IMR-90 (cell line): ENCODE results near the gene CHRNA3. TPM values are rescaled to one million over a fixed set of nuclear protein-coding genes. Genes with fewer than 3 reads are reported as not detected.

Experiments
- ATAC-seq: fragments of 200-7000 bp; cut with Tn5 transposase; 2 replicates; pipeline ENCODE4 v1.9.1; 2020; ENCODE audit warnings: low read depth, mild to moderate bottlenecking, moderate library complexity
- BruUV-seq: library from RNA; stranded (reverse); fragments of 400-500 nt; replicated peaks from 2 replicates; lab custom pipeline; 2021; lab: Mats Ljungman, UMichigan
- CTCF ChIA-PET: fragments of 300-600 bp; formaldehyde crosslinking; extraction: SDS; loops from one replicate; lab custom pipeline; 2021; ENCODE audit warnings: antibody characterized with exemption; lab: Yijun Ruan, JAX
- POLR2A ChIA-PET: fragments of 300-600 bp; sonication (Branson Sonifier 250); formaldehyde crosslinking; loops from one replicate; lab custom pipeline; 2022; ENCODE audit warnings: antibody characterized with exemption; ENCODE audit not compliant: unreplicated experiment; lab: Charles Lee
- DNase-seq: peaks from one replicate; pipeline ENCODE4 v3.0.0; 2013
- H2AFZ ChIP-seq: replicated peaks from 2 replicates; pipeline ENCODE3; 2013; ENCODE audit warnings: low read length, mild to moderate bottlenecking; ENCODE audit not compliant: poor library complexity
- H2AK5ac ChIP-seq: 2 replicates; pipeline ENCODE4 v1.6.1; 2013; ENCODE audit warnings: low read depth, low read length, inconsistent platforms
- H2AK9ac ChIP-seq: replicated peaks from 2 replicates; pipeline ENCODE3; 2013; ENCODE audit warnings: mild to moderate bottlenecking, low read depth, low read length, moderate library complexity; ENCODE audit not compliant: poor library complexity
- H2BK120ac ChIP-seq: 2 replicates; pipeline ENCODE4 v1.6.1; 2013; ENCODE audit warnings: low read depth, low read length, inconsistent platforms
- H2BK15ac ChIP-seq: 3 replicates; pipeline ENCODE4 v1.6.1; 2013; ENCODE audit warnings: low read depth, low read length, inconsistent platforms
- H2BK20ac ChIP-seq: 2 replicates; pipeline ENCODE4 v1.6.1; 2013; ENCODE audit warnings: low read depth, mild to moderate bottlenecking, inconsistent platforms, low read length, moderate library complexity
- H2BK5ac ChIP-seq: 2 replicates; pipeline ENCODE4 v1.6.1; 2013; ENCODE audit warnings: mild to moderate bottlenecking, low read depth, low read length, inconsistent platforms; ENCODE audit not compliant: poor library complexity, severe bottlenecking
- H3K14ac ChIP-seq: replicated peaks from 2 replicates; pipeline ENCODE4 v1.6.1; 2013; ENCODE audit warnings: low read depth, low read length, inconsistent platforms
- H3K18ac ChIP-seq: 2 replicates; pipeline ENCODE4 v1.6.1; 2013; ENCODE audit warnings: low read depth, low read length, control low read depth
- H3K23ac ChIP-seq: 2 replicates; pipeline ENCODE4 v1.6.1; 2013; ENCODE audit warnings: low read depth, low read length, inconsistent platforms
- H3K27ac ChIP-seq: 2 replicates; pipeline ENCODE4 v1.5.1; 2013; ENCODE audit warnings: mild to moderate bottlenecking, control low read depth, low read length; ENCODE audit not compliant: insufficient read depth
- H3K27me3 ChIP-seq: 2 replicates; pipeline ENCODE4 v1.6.1; 2013; ENCODE audit warnings: low read length; ENCODE audit not compliant: control insufficient read depth, insufficient read depth
- H3K36me3 ChIP-seq: 2 replicates; pipeline ENCODE4 v1.6.1; 2013; ENCODE audit warnings: low read length, mixed read lengths; ENCODE audit not compliant: control insufficient read depth, insufficient read depth
- H3K4ac ChIP-seq: 2 replicates; pipeline ENCODE4 v1.6.1; 2013; ENCODE audit warnings: low read depth, low read length, inconsistent platforms
- H3K4me1 ChIP-seq: 2 replicates; pipeline ENCODE4 v1.6.1; 2013; ENCODE audit warnings: low read length, mixed read lengths; ENCODE audit not compliant: control insufficient read depth, insufficient read depth
- H3K4me2 ChIP-seq: 2 replicates; pipeline ENCODE4 v1.6.1; 2013; ENCODE audit warnings: low read depth, mild to moderate bottlenecking, control low read depth, low read length, moderate library complexity
- H3K4me3 ChIP-seq: 2 replicates; pipeline ENCODE4 v1.5.1; 2013; ENCODE audit warnings: low read depth, mild to moderate bottlenecking, control low read depth, low read length, moderate library complexity; ENCODE audit not compliant: insufficient read depth
- H3K56ac ChIP-seq: 2 replicates; pipeline ENCODE4 v1.6.1; 2013; ENCODE audit warnings: low read length, inconsistent platforms; ENCODE audit not compliant: insufficient read depth; ENCODE audit errors: extremely low read depth
- H3K79me1 ChIP-seq, 2 experiments: 2 replicates each; pipeline ENCODE4 v1.6.1; 2013; ENCODE audit warnings: low read length in 2 of 2, inconsistent platforms in 1 of 2, low read depth in 1 of 2
- H3K9ac ChIP-seq: 2 replicates; pipeline ENCODE4 v1.6.1; 2013; ENCODE audit warnings: low read depth, low read length, control low read depth
- H3K9me1 ChIP-seq: 2 replicates; pipeline ENCODE4 v1.6.1; 2013; ENCODE audit warnings: low read length, inconsistent platforms; ENCODE audit not compliant: insufficient read depth
- H3K9me3 ChIP-seq: 2 replicates; pipeline ENCODE4 v1.6.1; 2013; ENCODE audit warnings: low read length; ENCODE audit not compliant: control insufficient read depth, insufficient read depth
- H4K20me1 ChIP-seq: 2 replicates; pipeline ENCODE4 v1.6.1; 2013; ENCODE audit warnings: low read length, inconsistent platforms; ENCODE audit not compliant: insufficient read depth
- H4K5ac ChIP-seq: 2 replicates; pipeline ENCODE4 v1.6.1; 2013; ENCODE audit warnings: mild to moderate bottlenecking, low read depth, low read length, control low read depth
- H4K8ac ChIP-seq, 2 experiments: 2 replicates each; pipeline ENCODE4 v1.6.1; 2013; ENCODE audit warnings: low read depth in 2 of 2, low read length in 2 of 2, control low read depth in 1 of 2, inconsistent platforms in 1 of 2
- H4K91ac ChIP-seq: 2 replicates; pipeline ENCODE4 v1.6.1; 2013; ENCODE audit warnings: low read depth, low read length, inconsistent platforms; ENCODE audit not compliant: insufficient read depth
- BHLHE40 ChIP-seq: fragments of 150-350 bp; IDR thresholded peaks from 2 replicates; pipeline ENCODE4 v1.6.1; 2016; ENCODE audit warnings: mild to moderate bottlenecking, low read depth, low read length
- CEBPB ChIP-seq: IDR thresholded peaks from 2 replicates; pipeline ENCODE4 v1.6.1; 2012; ENCODE audit warnings: low read depth, low read length, improper control_type of control experiment
- CTCF ChIP-seq: conservative IDR thresholded peaks from 2 replicates; pipeline ENCODE4 v1.5.1; 2012; ENCODE audit warnings: mild to moderate bottlenecking, low read depth, low read length, improper control_type of control experiment
- ELK1 ChIP-seq: fragments of 150-350 bp; IDR thresholded peaks from 2 replicates; pipeline ENCODE4 v1.6.1; 2016; ENCODE audit warnings: low read depth, mild to moderate bottlenecking, low read length, moderate library complexity, borderline replicate concordance
- FOS ChIP-seq: fragments of 150-350 bp; IDR thresholded peaks from 2 replicates; pipeline ENCODE4 v1.6.1; 2016; ENCODE audit warnings: low read depth, low read length
- MAFK ChIP-seq: IDR thresholded peaks from 2 replicates; pipeline ENCODE4 v1.6.1; 2012; ENCODE audit warnings: low read depth, low read length, improper control_type of control experiment
- MXI1 ChIP-seq: IDR thresholded peaks from 2 replicates; pipeline ENCODE4 v1.6.1; 2012; ENCODE audit warnings: low read depth, mild to moderate bottlenecking, low read length, moderate library complexity, borderline replicate concordance
- NFE2L2 ChIP-seq: fragments of 150-350 bp; IDR thresholded peaks from 2 replicates; pipeline ENCODE4 v1.6.1; 2016; ENCODE audit warnings: low read depth, mild to moderate bottlenecking, low read length
- RAD21 ChIP-seq: IDR thresholded peaks from 2 replicates; pipeline ENCODE4 v1.6.1; 2012; ENCODE audit warnings: low read length, improper control_type of control experiment
- RCOR1 ChIP-seq: IDR thresholded peaks from 2 replicates; pipeline ENCODE4 v1.6.1; 2012; ENCODE audit warnings: mild to moderate bottlenecking, low read length, improper control_type of control experiment; ENCODE audit not compliant: insufficient replicate concordance
- RFX5 ChIP-seq: IDR thresholded peaks from 2 replicates; pipeline ENCODE4 v1.8.0; 2012; ENCODE audit warnings: low read depth, mild to moderate bottlenecking, low read length, moderate library complexity
- SMC3 ChIP-seq: fragments of 150-350 bp; IDR thresholded peaks from 2 replicates; pipeline ENCODE4 v1.6.1; 2016; ENCODE audit warnings: low read depth, mild to moderate bottlenecking, antibody characterized with exemption, low read length, moderate library complexity
- USF2 ChIP-seq: fragments of 150-350 bp; IDR thresholded peaks from 2 replicates; pipeline ENCODE4 v1.6.1; 2017; ENCODE audit warnings: mild to moderate bottlenecking, antibody characterized with exemption, low read length, low read depth
- WGBS, 2 experiments: methylation state at CpG; one replicate each; pipeline versions ENCODE4 v1.1.5 to v1.1.7; 2013; ENCODE audit warnings: missing lambda C conversion rate in 2 of 2; ENCODE audit not compliant: insufficient read length in 1 of 2; ENCODE audit errors: extremely low coverage in 2 of 2; 5-methylcytosine and 5-hydroxymethylcytosine counted together
- dilution Hi-C: fragments of 300-500 bp; cut with HindIII; formaldehyde crosslinking; loops from one replicate; pipeline ENCODE4 v1.14.3; 2018; ENCODE audit warnings: low sequenced_read_pairs; ENCODE audit not compliant: unreplicated experiment
- in situ Hi-C: fragments of 300-500 bp; cut with MboI; formaldehyde crosslinking; loops from 3 replicates; pipeline ENCODE4 v1.14.3; 2019; ENCODE audit warnings: low sequenced_read_pairs, inconsistent platforms, mixed read lengths
- intact Hi-C: fragments of 100-400 bp; cut with micrococcal nuclease; formaldehyde crosslinking; loops from 2 replicates; pipeline ENCODE4 v1.10.0; 2022
- polyA plus RNA-seq, 3 experiments: library from polyadenylated mRNA; depleted of rRNA; stranded (reverse); fragments of >200 nt; gene quantifications; 2 replicates each; pipeline ENCODE4 v1.2.3, GENCODE V29; 2012; ENCODE audit warnings: low replicate concordance in 1 of 3
- total RNA-seq: library from RNA; depleted of rRNA; stranded (reverse); fragments of >200 nt; gene quantifications from 2 replicates; pipeline ENCODE4 v1.2.3, GENCODE V29; 2012

The CHRNA3 gene
- total and polyA plus RNA-seq, 2 of the 4 experiments (the other 2 are of a cell fraction), result not detected

- Histone ChIP-seq H3K14ac (no peak overlapping the region), H3K4ac (no peak overlapping the region), H2BK20ac (no peak overlapping the region), H3K4me1 (no peaks in the 10 kb centered on the region), H2BK120ac (no peak overlapping the region), H3K4me2 (no peak overlapping the region), H3K56ac (no peak overlapping the region), H3K27ac (no peak overlapping the region), H2AK9ac (no peak overlapping the region), H4K91ac (no peak overlapping the region), H4K20me1 (no peaks in the 10 kb centered on the region), H3K9me3 (no peaks in the 10 kb centered on the region), H2BK15ac (no peak overlapping the region), H3K9me1 (no peaks in the 10 kb centered on the region), H3K27me3 (0 out of 2 replicates have a peak, but pooled peaks cover 1% of the 10 kb centered on the region), H3K23ac (no peak overlapping the region), H3K36me3 (no peaks in the 10 kb centered on the region), H3K9ac (no peak overlapping the region), H3K79me1 (no peaks in the 10 kb centered on the region), H4K8ac (no peak overlapping the region), H4K5ac (no peak overlapping the region), H2BK5ac (no peak overlapping the region), H2AK5ac (no peak overlapping the region), H3K4me3 (no peak overlapping the region), H3K18ac (no peak overlapping the region), H2AFZ (no peak overlapping the region)
- TF ChIP-seq FOS (no peak), NFE2L2 (no peak), BHLHE40 (no peak), RCOR1 (no peak), CEBPB (no peak), RAD21 (no peak), RFX5 (no peak), CTCF (no peak), MAFK (no peak), MXI1 (no peak), USF2 (no peak), SMC3 (no peak), ELK1 (no peak)
- CTCF ChIA-PET, result no interaction called here
- intact Hi-C loops (no loop called here), in situ Hi-C loops (no loop called here), dilution Hi-C loops (no loop called here)
- no TSS peak for BruUV-seq
- ATAC-seq (no peak), DNase-seq (no peak)
- POLR2A ChIA-PET, result no interaction called here
- 80% methylated on average over 1 of the region's 1 CpG; no CpG with 5 or more reads in 1 of the 2 experiments for WGBS, 2 experiments
Observed at GRCh38 chr15:78574944-78575343, 45.9 kb downstream of the CHRNA3 start.
